GM12878 (cell line): ENCODE measurements around the gene BARHL1. TPM values are rescaled to one million over a fixed set of nuclear protein-coding genes. Genes with fewer than 3 reads are reported as not detected.

ENCODE experiments used
- ATAC-seq: fragments of 200-7000 bp; cut with Tn5 transposase; 3 replicates; pipeline ENCODE4 v1.9.1; 2020; ENCODE audit warnings: mild to moderate bottlenecking, moderate library complexity
- BruUV-seq: library from RNA; stranded (reverse); fragments of 400-500 nt; replicated peaks from 2 replicates; lab custom pipeline; 2021; lab: Mats Ljungman, UMichigan
- CTCF ChIA-PET: fragments of 300-600 bp; sonication (Branson Sonifier 250); formaldehyde crosslinking; extraction: SDS; loops from one replicate; lab custom pipeline; 2021; ENCODE audit warnings: inconsistent platforms; lab: Yijun Ruan, JAX
- POLR2A ChIA-PET: fragments of 350-600 bp; formaldehyde crosslinking; extraction: SDS; loops from one replicate; lab custom pipeline; 2021; ENCODE audit warnings: inconsistent platforms; lab: Charles Lee
- RAD21 ChIA-PET: fragments of 300-600 bp; sonication (Branson Sonifier 250); formaldehyde crosslinking; loops from one replicate; lab custom pipeline; 2023; ENCODE audit warnings: antibody characterized with exemption; ENCODE audit not compliant: unreplicated experiment; lab: Charles Lee
- SMC1A ChIA-PET: fragments of 300-600 bp; sonication (Branson Sonifier 250); formaldehyde crosslinking; loops from one replicate; lab custom pipeline; 2023; ENCODE audit not compliant: unreplicated experiment, uncharacterized antibody; lab: Charles Lee
- DNase-seq: peaks from one replicate; pipeline ENCODE4 v3.0.0-alpha.2; 2011; ENCODE audit warnings: low read depth, low spot score
- FAIRE-seq: peaks from 3 replicates; lab custom pipeline; 2011; peaks lifted over from hg19 to GRCh38; lab: Jason Lieb, UNC
- H2AFZ ChIP-seq: 2 replicates; pipeline ENCODE4 v1.6.0; 2011; ENCODE audit warnings: low read depth, low read length, control low read depth; ENCODE audit not compliant: control insufficient read depth
- H3K27ac ChIP-seq: 2 replicates; pipeline ENCODE4 v1.5.1; 2011; ENCODE audit warnings: control low read depth; ENCODE audit not compliant: control insufficient read depth, insufficient read depth
- H3K27me3 ChIP-seq, 2 experiments: replicated peaks in 1 of 2; 2 replicates each; pipeline versions ENCODE4 v1.6.0 to v1.6.1; 2011; ENCODE audit warnings: low read length in 1 of 2; ENCODE audit not compliant: control insufficient read depth in 2 of 2, insufficient read depth in 2 of 2
- H3K36me3 ChIP-seq, 2 experiments: 2 replicates each; pipeline ENCODE4 v1.5.1; 2011; ENCODE audit warnings: low read length in 1 of 2; ENCODE audit not compliant: control insufficient read depth in 2 of 2, insufficient read depth in 2 of 2
- H3K4me1 ChIP-seq: 2 replicates; pipeline ENCODE4 v1.6.1; 2011; ENCODE audit warnings: mild to moderate bottlenecking, low read length, moderate library complexity, mixed read lengths; ENCODE audit not compliant: control insufficient read depth, insufficient read depth
- H3K4me2 ChIP-seq: 2 replicates; pipeline ENCODE4 v1.6.0; 2011; ENCODE audit warnings: control low read depth; ENCODE audit not compliant: control insufficient read depth, insufficient read depth
- H3K4me3 ChIP-seq: fragments of 200-600 bp; sonication (generic); 2 replicates; pipeline ENCODE4 v1.5.1; 2016
- H3K79me2 ChIP-seq: 2 replicates; pipeline ENCODE4 v1.6.0; 2011; ENCODE audit warnings: low read length; ENCODE audit not compliant: control insufficient read depth, insufficient read depth
- H3K9ac ChIP-seq: 2 replicates; pipeline ENCODE4 v1.8.0; 2011; ENCODE audit warnings: low read length, control low read depth, mixed read lengths; ENCODE audit not compliant: control insufficient read depth, insufficient read depth
- H3K9me3 ChIP-seq: replicated peaks from 3 replicates; pipeline ENCODE4 v1.5.1; 2011; ENCODE audit warnings: mild to moderate bottlenecking, low read length; ENCODE audit not compliant: control insufficient read depth, insufficient read depth
- H4K20me1 ChIP-seq: 2 replicates; pipeline ENCODE4 v1.6.0; 2011; ENCODE audit not compliant: control insufficient read depth, insufficient read depth
- ATF2 ChIP-seq: IDR thresholded peaks from 2 replicates; pipeline ENCODE4 v1.6.1; 2012; ENCODE audit warnings: low read length, inconsistent platforms
- CEBPB ChIP-seq, 2 experiments: fragments of 150-350 bp in 1 of 2; IDR thresholded peaks; 2 replicates each; pipeline ENCODE4 v1.6.1; 2012 to 2014; ENCODE audit warnings: low read depth in 2 of 2, low read length in 2 of 2, borderline replicate concordance in 1 of 2, inconsistent platforms in 1 of 2
- CREB1 ChIP-seq: IDR thresholded peaks from 2 replicates; pipeline ENCODE4 v1.6.1; 2012; ENCODE audit warnings: low read depth, mild to moderate bottlenecking, inconsistent platforms
- CTCF ChIP-seq, 3 experiments: IDR thresholded peaks in 2 of 3; conservative IDR thresholded peaks in 1 of 3; 2 replicates each; pipeline ENCODE4 v1.5.1; 2011; ENCODE audit warnings: low read depth in 3 of 3, low read length in 3 of 3, mild to moderate bottlenecking in 3 of 3, control low read depth in 2 of 3, moderate library complexity in 2 of 3, inconsistent platforms in 1 of 3, mixed read lengths in 1 of 3; ENCODE audit not compliant: control insufficient read depth in 2 of 3, insufficient read depth in 1 of 3; ENCODE audit errors: extremely low read depth in 1 of 3
- HSF1 ChIP-seq: fragments of 150-350 bp; IDR thresholded peaks from 2 replicates; pipeline ENCODE4 v1.6.1; 2014; ENCODE audit warnings: mild to moderate bottlenecking, low read depth, low read length
- MTA3 ChIP-seq: IDR thresholded peaks from 2 replicates; pipeline ENCODE4 v1.6.1; 2012; ENCODE audit warnings: low read length, inconsistent platforms, borderline replicate concordance
- NFXL1 ChIP-seq: fragments of 450-650 bp; IDR thresholded peaks from 2 replicates; pipeline ENCODE4 v1.6.1; 2017; ENCODE audit warnings: antibody characterized with exemption, mild to moderate bottlenecking, borderline replicate concordance
- NFYA ChIP-seq: IDR thresholded peaks from 2 replicates; pipeline ENCODE4 v1.6.1; 2011; ENCODE audit warnings: low read depth, mild to moderate bottlenecking, low read length, improper control_type of control experiment, borderline replicate concordance
- NRF1 ChIP-seq: conservative IDR thresholded peaks from 2 replicates; pipeline ENCODE4 v1.6.1; 2011; ENCODE audit warnings: mild to moderate bottlenecking, low read depth, low read length, improper control_type of control experiment
- PAX8 ChIP-seq: fragments of 450-650 bp; IDR thresholded peaks from 2 replicates; pipeline ENCODE4 v1.6.1; 2017; ENCODE audit warnings: mild to moderate bottlenecking, moderate library complexity
- SMAD5 ChIP-seq: IDR thresholded peaks from 2 replicates; pipeline ENCODE4 v1.6.1; 2016; ENCODE audit warnings: antibody characterized with exemption, low read depth
- SMC3 ChIP-seq: IDR thresholded peaks from 2 replicates; pipeline ENCODE4 v1.6.1; 2011; ENCODE audit warnings: low read length, improper control_type of control experiment, borderline replicate concordance
- SREBF1 ChIP-seq: IDR thresholded peaks from 2 replicates; pipeline ENCODE4 v1.6.1; 2012; ENCODE audit warnings: mild to moderate bottlenecking, low read length
- STAT3 ChIP-seq: IDR thresholded peaks from 2 replicates; pipeline ENCODE4 v1.6.1; 2011; ENCODE audit warnings: low read depth, low read length, improper control_type of control experiment
- TAF1 ChIP-seq: IDR thresholded peaks from 2 replicates; pipeline ENCODE4 v1.6.1; 2011; ENCODE audit warnings: mild to moderate bottlenecking, low read depth, low read length, borderline replicate concordance
- TCF3 ChIP-seq: IDR thresholded peaks from 2 replicates; pipeline ENCODE4 v1.6.1; 2012; ENCODE audit warnings: low read depth, mild to moderate bottlenecking, low read length, borderline replicate concordance; ENCODE audit not compliant: insufficient read depth
- TCF7 ChIP-seq: IDR thresholded peaks from 2 replicates; pipeline ENCODE4 v1.6.1; 2014; ENCODE audit warnings: antibody characterized with exemption, borderline replicate concordance
- WGBS: methylation state at CpG from one replicate; pipeline ENCODE4 v1.1.6; 2016; ENCODE audit warnings: low lambda C conversion rate; ENCODE audit not compliant: insufficient replicate concordance, insufficient coverage; ENCODE audit errors: missing lambda C conversion rate; 5-methylcytosine and 5-hydroxymethylcytosine counted together
- in situ Hi-C: fragments of 300-500 bp; cut with MboI; formaldehyde crosslinking; loops from 9 replicates; pipeline ENCODE4 v1.14.3; 2018; ENCODE audit warnings: mixed read lengths
- intact Hi-C: fragments of 100-400 bp; cut with micrococcal nuclease; formaldehyde crosslinking; loops from one replicate; pipeline ENCODE4 v1.14.2; 2022; ENCODE audit not compliant: unreplicated experiment
- polyA plus RNA-seq, 11 experiments: library from polyadenylated mRNA; depleted of rRNA in 4 of 11; unstranded in 6 of 11; stranded (reverse) in 5 of 11; fragments of >200 nt; fragmentation: Nextera tagmentation in 4 of 11; fragmentation: Illumina TruSeq in 1 of 11; extraction: Ambion mirVana in 4 of 11; extraction: Trizol in 1 of 11; gene quantifications; 1 replicate in 1 of 11; 2 replicates in 10 of 11; pipeline versions ENCODE4 v1.2.1 to v1.2.3, GENCODE V29; 2011 to 2016; ENCODE audit warnings: inconsistent platforms in 2 of 11, missing spikeins in 2 of 11, low read depth in 1 of 11
- total RNA-seq, 4 experiments: library from RNA; depleted of rRNA in 3 of 4; stranded (reverse); fragments of >200 nt in 3 of 4; fragmentation: Illumina TruSeq in 1 of 4; extraction: Trizol in 1 of 4; gene quantifications; 2 replicates each; pipeline versions ENCODE4 v1.2.1 to v1.2.3, GENCODE V29; 2013 to 2021

BARHL1 gene
- total and polyA plus RNA-seq, 10 of the 15 experiments (the other 5 are each of a cell fraction or from before 2014, with no cell fraction given): not detected

- H3K4me1 ChIP-seq: no peaks in the 10 kb centered on the region
- 3% methylated on average over 7 of the region's 7 CpGs for WGBS
- in situ Hi-C loops: loop anchor here (5.0 kb wide), 1 partner anchor 166 kb away; the partner anchor contains the start of gene CFAP77
- H3K4me3 ChIP-seq: no peak overlapping the region
- H3K9ac ChIP-seq: no peak overlapping the region
- ChIA-PET SMC1A (no interaction called here), RAD21 (no interaction called here), POLR2A (no interaction called here), CTCF (no interaction called here)
- peaks cover 4% of the 10 kb centered on the region; the same call in 1 of the 2 replicates for H4K20me1 ChIP-seq
- no peak for DNase-seq
- no peaks in the 10 kb centered on the region for H3K9me3 ChIP-seq
- H3K36me3 ChIP-seq: no peaks in the 10 kb centered on the region
- H3K4me2 ChIP-seq: no peak overlapping the region
- H3K27me3 ChIP-seq: peaks cover 7 to 20% of the 10 kb centered on the region in 2 experiments
- intact Hi-C loops: no loop called here
- H3K79me2 ChIP-seq: no peaks in the 10 kb centered on the region
- TF ChIP-seq SREBF1 (no peak), SMAD5 (no peak), STAT3 (no peak), HSF1 (no peak), MTA3 (no peak), NFYA (no peak), NFXL1 (no peak), CREB1 (no peak), TCF3 (no peak), NRF1 (no peak), TAF1 (no peak), CTCF (IDR thresholded peaks at IDR 0.05 in 2 of 3, conservative IDR thresholded peaks at IDR 0.05 in 1 of 3; ENCODE audit: control insufficient read depth in 2 of 3, extremely low read depth in 1 of 3, insufficient read depth in 1 of 3, low read depth in 3 of 3, low read length in 3 of 3) (no peak), TCF7 (no peak), CEBPB (IDR thresholded peaks at IDR 0.05; ENCODE audit: borderline replicate concordance in 1 of 2, low read depth in 2 of 2, low read length in 2 of 2) (no peak), SMC3 (no peak), PAX8 (no peak), ATF2 (no peak)
- no peak for FAIRE-seq
- no TSS peak for BruUV-seq
- no peak overlapping the region for H3K27ac ChIP-seq
- ATAC-seq: no peak
- no peak overlapping the region for H2AFZ ChIP-seq
Observed at GRCh38 chr9:132578367-132578932, 4.0 kb upstream of the BARHL1 start.
